RWPE2 (cell line): ENCODE measurements around the gene COL9A1.

Source experiments
- ATAC-seq: fragments of 200-7000 bp; cut with Tn5 transposase; 3 replicates; pipeline ENCODE4 v1.9.1; 2021; ENCODE audit warnings: low read depth
- DNase-seq: peaks from one replicate; pipeline ENCODE4 v3.0.0-alpha.2; 2020; ENCODE audit warnings: low spot score
- H3K27ac ChIP-seq: fragments of 450-650 bp; 2 replicates; pipeline ENCODE4 v1.5.1; 2017; ENCODE audit warnings: mild to moderate bottlenecking; ENCODE audit not compliant: poor library complexity, severe bottlenecking
- H3K27me3 ChIP-seq: fragments of 250-450 bp; sonication (Bioruptor Pico); 2 replicates; pipeline ENCODE4 v1.5.1; 2021; ENCODE audit warnings: mild to moderate bottlenecking, moderate library complexity; ENCODE audit not compliant: insufficient read depth, poor library complexity, severe bottlenecking
- H3K36me3 ChIP-seq: fragments of 250-450 bp; sonication (Bioruptor Pico); 2 replicates; pipeline ENCODE4 v1.5.1; 2020; ENCODE audit warnings: low read depth, mild to moderate bottlenecking, moderate library complexity
- H3K4me1 ChIP-seq: fragments of 250-450 bp; sonication (Bioruptor Pico); 2 replicates; pipeline ENCODE4 v1.5.1; 2021; ENCODE audit warnings: mild to moderate bottlenecking, moderate library complexity; ENCODE audit not compliant: insufficient read depth, poor library complexity, severe bottlenecking
- H3K4me3 ChIP-seq: fragments of 250-450 bp; sonication (Bioruptor Pico); 2 replicates; pipeline ENCODE4 v1.5.1; 2021; ENCODE audit warnings: mild to moderate bottlenecking, moderate library complexity; ENCODE audit not compliant: severe bottlenecking
- H3K9me3 ChIP-seq: fragments of 250-450 bp; sonication (Bioruptor Pico); 2 replicates; pipeline ENCODE4 v1.5.1; 2021; ENCODE audit warnings: mild to moderate bottlenecking, moderate library complexity; ENCODE audit not compliant: severe bottlenecking
- CTCF ChIP-seq: fragments of 450-650 bp; IDR thresholded peaks from one replicate; pipeline ENCODE4 v1.5.1; 2017; ENCODE audit warnings: mild to moderate bottlenecking, moderate library complexity; ENCODE audit not compliant: poor library complexity, severe bottlenecking

The COL9A1 gene

GRCh38 chr6:70241991-70242420, 60.9 kb downstream of the COL9A1 start:
- no peak for TF ChIP-seq CTCF
- ATAC-seq (no peak), DNase-seq (no peak)
- H3K27ac ChIP-seq = no peak overlapping the region
- H3K36me3 ChIP-seq = no peaks in the 10 kb centered on the region
- no peak overlapping the region for H3K4me3 ChIP-seq
- H3K9me3 ChIP-seq = no peaks in the 10 kb centered on the region
- peaks cover 30% of the 10 kb centered on the region for H3K27me3 ChIP-seq
- H3K4me1 ChIP-seq = no peaks in the 10 kb centered on the region

GRCh38 chr6:70241031-70241430, 61.9 kb downstream of the COL9A1 start:
- ATAC-seq (no peak), DNase-seq (no peak)

GRCh38 chr6:70236343-70236742, 66.5 kb downstream of the COL9A1 start:
- Histone ChIP-seq H3K4me1 (no peaks in the 10 kb centered on the region), H3K4me3 (no peak overlapping the region), H3K27me3 (peaks cover 33% of the 10 kb centered on the region), H3K36me3 (no peaks in the 10 kb centered on the region), H3K9me3 (no peaks in the 10 kb centered on the region), H3K27ac (no peak overlapping the region)
- ATAC-seq = no peak
- no peak for DNase-seq
- no peak for TF ChIP-seq CTCF

More at GRCh38 chr6:70241031-70241430, 61.9 kb downstream of the COL9A1 start:
- H3K27me3 ChIP-seq = peaks cover 32% of the 10 kb centered on the region
- H3K36me3 ChIP-seq = no peaks in the 10 kb centered on the region
- no peaks in the 10 kb centered on the region for H3K9me3 ChIP-seq
- H3K27ac ChIP-seq = no peak overlapping the region
- H3K4me3 ChIP-seq = no peak overlapping the region
- no peak for TF ChIP-seq CTCF
- H3K4me1 ChIP-seq = no peaks in the 10 kb centered on the region

GRCh38 chr6:70234561-70235236, 68.2 kb downstream of the COL9A1 start:
- no peaks in the 10 kb centered on the region for H3K4me1 ChIP-seq
- no peaks in the 10 kb centered on the region for H3K9me3 ChIP-seq
- DNase-seq = no peak
- no peak for TF ChIP-seq CTCF
- H3K27ac ChIP-seq = no peak overlapping the region
- no peak overlapping the region for H3K4me3 ChIP-seq
- peaks cover 26% of the 10 kb centered on the region for H3K27me3 ChIP-seq
- ATAC-seq = no peak
- no peaks in the 10 kb centered on the region for H3K36me3 ChIP-seq

DNA sequence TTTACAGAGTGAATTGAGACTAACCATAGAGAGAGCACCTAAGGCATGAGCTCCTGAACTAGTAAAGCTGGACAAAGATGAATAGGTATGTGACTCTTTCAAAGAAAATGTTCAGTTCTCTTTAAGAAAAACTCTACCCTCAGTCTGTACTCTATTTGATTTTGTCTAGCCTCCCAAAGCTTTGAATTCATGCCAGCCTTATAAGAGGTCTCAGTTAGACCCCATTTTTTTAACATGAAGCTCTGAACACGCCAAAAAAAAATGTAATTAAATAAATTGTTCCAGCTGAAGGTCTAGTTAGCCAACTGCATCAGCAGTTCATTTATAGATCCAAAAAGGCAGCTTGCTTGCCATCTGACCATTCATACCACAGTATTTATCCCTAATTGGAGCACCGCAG, 71.6 kb downstream of the COL9A1 start:
- H3K4me3 ChIP-seq = no peak overlapping the region
- ATAC-seq (no peak), DNase-seq (no peak)
- no peaks in the 10 kb centered on the region for H3K36me3 ChIP-seq
- TF ChIP-seq CTCF = no peak
- no peak overlapping the region for H3K27ac ChIP-seq
- peaks cover 7% of the 10 kb centered on the region for H3K27me3 ChIP-seq
- no peaks in the 10 kb centered on the region for H3K9me3 ChIP-seq
- H3K4me1 ChIP-seq = no peaks in the 10 kb centered on the region
